Tibial nerve (tissue), 4 donors: ENCODE results near the gene HECTD4. TPM values are rescaled to one million over a fixed set of nuclear protein-coding genes. Genes with fewer than 3 reads are reported as not detected.

ENCODE experiments used
- DNase-seq, 2 donors: peaks; one replicate each; pipeline ENCODE4 v3.0.0-alpha.2; 2019; ENCODE audit warnings: low spot score in 2 of 2
- H3K27ac ChIP-seq, 4 donors: fragments of 200-600 bp; sonication (generic) in 3 of 4; one replicate each; pipeline ENCODE4 v1.5.1; 2017 to 2019; ENCODE audit warnings: mild to moderate bottlenecking in 1 of 4
- H3K27me3 ChIP-seq, 2 donors: fragments of 200-600 bp; sonication (generic) in 1 of 2; one replicate each; pipeline versions ENCODE4 v1.5.1 to v1.6.0; 2017 to 2019
- H3K36me3 ChIP-seq, 3 donors: fragments of 200-600 bp; sonication (generic); one replicate each; pipeline ENCODE4 v1.5.1; 2018 to 2019
- H3K4me1 ChIP-seq, 4 donors: fragments of 200-600 bp; sonication (generic) in 3 of 4; one replicate each; pipeline ENCODE4 v1.5.1; 2017 to 2019
- H3K4me3 ChIP-seq, 4 donors: fragments of 200-600 bp; sonication (generic) in 3 of 4; one replicate each; pipeline ENCODE4 v1.5.1; 2017 to 2019; ENCODE audit warnings: mild to moderate bottlenecking in 1 of 4, moderate library complexity in 1 of 4
- H3K9me3 ChIP-seq, 4 donors: fragments of 200-600 bp; sonication (generic) in 3 of 4; one replicate each; pipeline ENCODE4 v1.5.1; 2017 to 2019
- EP300 ChIP-seq, 2 donors: sonication (generic); formaldehyde crosslinking; IDR thresholded peaks; one replicate each; pipeline ENCODE4 v1.6.1; 2017; ENCODE audit warnings: antibody characterized with exemption in 2 of 2, mild to moderate bottlenecking in 1 of 2
- POLR2A ChIP-seq, 2 donors: fragments of 450-650 bp; IDR thresholded peaks; one replicate each; pipeline ENCODE4 v1.6.1; 2017; ENCODE audit warnings: antibody characterized with exemption in 2 of 2, mild to moderate bottlenecking in 2 of 2, moderate library complexity in 2 of 2
- WGBS, 2 donors: methylation state at CpG; one replicate each; pipeline ENCODE4 v1.1.5; 2018; 5-methylcytosine and 5-hydroxymethylcytosine counted together
- total RNA-seq, 4 donors: library from RNA; depleted of rRNA; stranded (reverse); fragments of >200 nt; gene quantifications; one replicate each; pipeline ENCODE4 v1.1.0, GENCODE V29; 2016
- TF ChIP-seq, protein P1 (sequence below), 5 experiments: fragments of 200-600 bp in 3 of 5; fragments of 450-650 bp in 2 of 5; sonication (generic) in 3 of 5; IDR thresholded peaks; one replicate each; pipeline ENCODE4 v1.5.1; 2016 to 2019; ENCODE audit warnings: antibody characterized with exemption in 5 of 5, mild to moderate bottlenecking in 3 of 5, moderate library complexity in 2 of 5

The HECTD4 gene
- total RNA-seq, 4 donors from 2014 or later = 43.0 to 70.5 (median 58.5) TPM

DNA sequence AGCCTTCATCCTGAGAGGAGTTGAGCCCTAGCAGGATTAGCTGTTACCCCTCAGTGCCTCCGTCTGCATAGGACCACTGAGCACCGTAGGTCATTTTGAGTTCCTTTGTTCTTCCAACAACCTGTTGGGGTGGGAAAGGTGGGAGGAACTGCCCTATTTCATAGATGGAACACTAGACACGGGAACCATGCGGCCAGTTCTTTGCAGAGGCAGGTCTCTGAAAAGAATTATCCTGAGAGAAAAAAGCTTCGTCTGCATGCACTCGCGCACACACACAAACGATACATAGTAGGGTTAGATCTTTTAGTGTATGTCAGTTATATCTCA lies 228.4 kb downstream of the HECTD4 start:
- TF ChIP-seq, protein P1, sequence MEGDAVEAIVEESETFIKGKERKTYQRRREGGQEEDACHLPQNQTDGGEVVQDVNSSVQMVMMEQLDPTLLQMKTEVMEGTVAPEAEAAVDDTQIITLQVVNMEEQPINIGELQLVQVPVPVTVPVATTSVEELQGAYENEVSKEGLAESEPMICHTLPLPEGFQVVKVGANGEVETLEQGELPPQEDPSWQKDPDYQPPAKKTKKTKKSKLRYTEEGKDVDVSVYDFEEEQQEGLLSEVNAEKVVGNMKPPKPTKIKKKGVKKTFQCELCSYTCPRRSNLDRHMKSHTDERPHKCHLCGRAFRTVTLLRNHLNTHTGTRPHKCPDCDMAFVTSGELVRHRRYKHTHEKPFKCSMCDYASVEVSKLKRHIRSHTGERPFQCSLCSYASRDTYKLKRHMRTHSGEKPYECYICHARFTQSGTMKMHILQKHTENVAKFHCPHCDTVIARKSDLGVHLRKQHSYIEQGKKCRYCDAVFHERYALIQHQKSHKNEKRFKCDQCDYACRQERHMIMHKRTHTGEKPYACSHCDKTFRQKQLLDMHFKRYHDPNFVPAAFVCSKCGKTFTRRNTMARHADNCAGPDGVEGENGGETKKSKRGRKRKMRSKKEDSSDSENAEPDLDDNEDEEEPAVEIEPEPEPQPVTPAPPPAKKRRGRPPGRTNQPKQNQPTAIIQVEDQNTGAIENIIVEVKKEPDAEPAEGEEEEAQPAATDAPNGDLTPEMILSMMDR (IDR thresholded peaks at IDR 0.05) = no peak
- TF ChIP-seq EP300 (IDR thresholded peaks at IDR 0.05) = no peak
- TF ChIP-seq POLR2A (IDR thresholded peaks at IDR 0.05) = no peak

DNA sequence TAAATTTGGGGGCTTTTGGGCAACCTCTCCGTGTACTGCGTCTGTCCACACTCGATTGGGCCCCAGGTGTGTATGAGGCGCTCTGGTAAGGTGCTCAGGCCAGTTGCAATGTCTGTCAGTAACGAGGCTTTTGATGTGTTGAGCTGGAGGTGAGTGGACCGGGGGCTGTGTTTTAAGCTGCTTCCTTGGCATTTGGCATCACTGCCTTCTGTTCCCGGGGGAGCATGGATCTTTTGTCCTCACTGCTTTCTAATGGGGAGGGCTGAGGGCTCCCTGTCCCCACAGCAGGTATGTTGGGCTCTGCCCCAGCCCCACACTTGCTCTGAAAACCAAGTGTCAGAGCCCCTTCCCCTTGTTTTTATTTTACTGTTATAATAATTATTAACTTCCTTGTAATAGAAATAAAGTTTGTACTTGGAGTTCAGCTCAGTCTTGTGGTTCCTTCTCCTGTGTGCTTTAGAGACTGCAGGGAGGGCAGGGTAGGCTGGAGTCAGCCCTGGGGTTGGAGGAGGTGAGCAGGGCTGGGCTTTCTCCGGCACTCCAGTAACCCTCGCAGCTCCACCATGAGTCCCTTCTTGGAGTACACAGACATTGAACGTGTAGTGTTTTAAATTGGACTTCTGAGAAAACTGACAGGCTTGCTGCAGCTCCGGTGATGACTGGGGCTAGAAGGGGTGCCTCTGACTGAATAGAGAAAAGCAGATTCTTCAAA lies 228.9 kb downstream of the HECTD4 start:
- peaks cover 0 to 14% (median 0%) of the 10 kb centered on the region in 4 donors for H3K9me3 ChIP-seq
- 73 to 83% methylated on average over 11 of the region's 11 CpGs for WGBS, 2 donors
- H3K36me3 ChIP-seq = peaks cover 3 to 98% (median 51%) of the 10 kb centered on the region in 3 donors
- no peak overlapping the region for H3K4me3 ChIP-seq
- no peak overlapping the region for H3K27ac ChIP-seq
- H3K27me3 ChIP-seq = no peaks in the 10 kb centered on the region
- no peak for TF ChIP-seq POLR2A (IDR thresholded peaks at IDR 0.05)
- no peak for TF ChIP-seq EP300 (IDR thresholded peaks at IDR 0.05)
- TF ChIP-seq, protein P1 (IDR thresholded peaks at IDR 0.05) = no peak
- H3K4me1 ChIP-seq = no peaks in the 10 kb centered on the region
- no peak for DNase-seq

More for the DNA sequence above, 228.4 kb downstream of the HECTD4 start:
- Histone ChIP-seq H3K9me3 (peaks cover 0 to 19% (median 0%) of the 10 kb centered on the region in 4 donors), H3K27ac (no peak overlapping the region), H3K4me3 (no peak overlapping the region), H3K36me3 (peaks cover 3 to 98% (median 52%) of the 10 kb centered on the region in 3 donors), H3K27me3 (no peaks in the 10 kb centered on the region), H3K4me1 (no peaks in the 10 kb centered on the region)
- no peak for DNase-seq
- WGBS, 2 donors = 91 to 93% methylated on average over 8 of the region's 8 CpGs

- Histone ChIP-seq H3K27me3 (no peaks in the 10 kb centered on the region), H3K36me3 (peaks cover 3 to 99% (median 50%) of the 10 kb centered on the region in 3 donors), H3K27ac (no peak overlapping the region), H3K9me3 (peaks cover 0 to 2% (median 0%) of the 10 kb centered on the region in 4 donors), H3K4me1 (no peaks in the 10 kb centered on the region), H3K4me3 (no peak overlapping the region)
- WGBS, 2 donors = 94 to 95% methylated on average over 11 of the region's 11 CpGs
- no peak for DNase-seq
- TF ChIP-seq POLR2A (IDR thresholded peaks at IDR 0.05) (no peak), EP300 (IDR thresholded peaks at IDR 0.05) (no peak)
- TF ChIP-seq, protein P1 (IDR thresholded peaks at IDR 0.05) = no peak
These were observed 230.3 kb downstream of the HECTD4 start for GRCh38 chr12:112151766-112152541.

GRCh38 chr12:112149596-112149995 lies 232.6 kb downstream of the HECTD4 start:
- Histone ChIP-seq H3K9me3 (no peaks in the 10 kb centered on the region), H3K36me3 (peaks cover 3 to 98% (median 65%) of the 10 kb centered on the region in 3 donors), H3K27ac (no peak overlapping the region), H3K4me1 (no peaks in the 10 kb centered on the region), H3K4me3 (no peak overlapping the region), H3K27me3 (no peaks in the 10 kb centered on the region)
- no peak for DNase-seq
- TF ChIP-seq, protein P1 (IDR thresholded peaks at IDR 0.05) = no peak
- TF ChIP-seq POLR2A (IDR thresholded peaks at IDR 0.05) (no peak), EP300 (IDR thresholded peaks at IDR 0.05) (no peak)
- WGBS, 2 donors = 88 to 92% methylated on average over 5 of the region's 5 CpGs

DNA sequence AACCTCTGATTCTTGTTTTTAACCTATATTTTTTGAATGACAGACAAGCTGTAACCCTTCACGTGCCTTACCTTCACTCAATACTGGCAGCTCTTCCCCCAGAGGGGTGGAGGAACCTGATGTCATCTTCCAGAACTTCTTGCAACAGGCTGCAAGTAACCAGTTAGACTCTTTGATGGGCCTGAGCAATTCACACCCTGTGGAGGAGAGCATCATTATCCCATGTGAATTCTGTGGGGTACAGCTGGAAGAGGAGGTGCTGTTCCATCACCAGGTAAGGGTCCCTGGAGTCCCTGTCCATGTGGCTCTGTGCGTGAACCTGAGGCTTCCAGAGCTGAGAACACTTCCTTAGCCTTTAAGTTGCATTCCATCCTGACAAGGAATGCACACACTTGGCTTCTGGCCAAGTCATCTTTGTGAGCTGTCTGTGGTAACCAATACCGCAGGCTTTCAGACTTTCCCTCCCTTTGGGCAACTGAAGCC lies 234.2 kb downstream of the HECTD4 start:
- 54 to 63% methylated on average over 3 of the region's 3 CpGs for WGBS, 2 donors
- H3K4me3 ChIP-seq = no peak overlapping the region
- no peaks in the 10 kb centered on the region for H3K4me1 ChIP-seq
- TF ChIP-seq POLR2A (IDR thresholded peaks at IDR 0.05) (no peak), EP300 (IDR thresholded peaks at IDR 0.05) (no peak)
- TF ChIP-seq, protein P1 (IDR thresholded peaks at IDR 0.05) = no peak
- no peaks in the 10 kb centered on the region for H3K9me3 ChIP-seq
- H3K27me3 ChIP-seq = no peaks in the 10 kb centered on the region
- H3K36me3 ChIP-seq = peaks cover 3 to 98% (median 65%) of the 10 kb centered on the region in 3 donors
- DNase-seq = no peak
- H3K27ac ChIP-seq = no peak overlapping the region
